Hematopoietic multipotent progenitor cell treated with erythropoietin and hydrocortisone succinate and interleukin-3 and kit ligand, for 8 days (in vitro differentiated cells): Measurements from ENCODE around the gene WASF2.
"Not testable (repeated sequence)": the region's sequence is repeated elsewhere in the genome, so short reads cannot be mapped to it uniquely, and the experiment has no call there.

ENCODE experiments used
- DNase-seq: peaks from one replicate; pipeline ENCODE4 v3.0.0-alpha.2; 2015

Gene WASF2

DNA sequence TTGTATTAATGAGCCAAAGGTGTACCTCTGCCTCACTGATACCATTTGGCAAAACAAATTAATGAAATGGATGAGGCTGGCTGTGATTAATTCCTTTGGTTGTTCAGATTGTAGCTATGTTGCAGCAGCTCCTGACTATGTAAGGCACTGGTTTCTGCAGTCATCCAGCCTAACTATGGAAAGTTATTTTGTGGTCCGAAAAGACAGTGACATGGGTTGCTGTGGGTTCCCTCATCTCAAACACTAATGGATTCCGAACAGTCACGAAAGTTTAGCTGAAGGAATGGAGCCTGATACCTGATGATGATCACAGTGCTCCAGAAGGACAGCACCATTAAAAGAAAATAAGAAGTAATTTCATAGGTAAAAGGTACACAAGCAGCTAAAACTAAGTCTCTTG lies 42.6 kb downstream of the WASF2 start:
- no peak for DNase-seq

DNA sequence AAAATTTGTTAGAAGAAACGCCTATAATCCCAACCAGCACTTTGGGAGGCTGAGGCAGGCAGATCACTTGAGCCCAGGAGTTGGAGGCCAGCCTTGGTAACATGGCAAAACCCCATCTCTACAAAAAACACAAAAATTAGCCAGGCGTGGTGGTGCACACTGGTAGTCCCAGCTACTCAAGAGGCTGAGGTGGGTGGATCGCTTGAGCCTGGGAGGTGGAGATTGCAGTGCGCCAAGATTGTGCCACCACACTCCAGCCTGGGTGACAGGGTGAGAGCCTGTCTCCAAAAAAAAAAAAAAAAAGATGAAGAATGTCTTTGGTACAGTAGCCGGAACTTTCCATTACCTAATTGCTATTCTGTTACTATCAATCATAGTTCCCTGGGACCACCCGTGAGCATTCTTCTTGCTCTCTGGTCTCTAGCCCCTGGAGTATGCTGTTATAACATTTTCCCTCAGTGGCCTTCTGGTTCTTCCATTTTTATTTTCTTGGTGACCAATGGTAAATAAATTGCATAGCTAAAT lies 43.4 kb downstream of the WASF2 start:
- peak; percentile 52 for DNase-seq

- DNase-seq: no peak
Measured at GRCh38 chr1:27445177-27445936, 44.6 kb downstream of the WASF2 start.

DNA sequence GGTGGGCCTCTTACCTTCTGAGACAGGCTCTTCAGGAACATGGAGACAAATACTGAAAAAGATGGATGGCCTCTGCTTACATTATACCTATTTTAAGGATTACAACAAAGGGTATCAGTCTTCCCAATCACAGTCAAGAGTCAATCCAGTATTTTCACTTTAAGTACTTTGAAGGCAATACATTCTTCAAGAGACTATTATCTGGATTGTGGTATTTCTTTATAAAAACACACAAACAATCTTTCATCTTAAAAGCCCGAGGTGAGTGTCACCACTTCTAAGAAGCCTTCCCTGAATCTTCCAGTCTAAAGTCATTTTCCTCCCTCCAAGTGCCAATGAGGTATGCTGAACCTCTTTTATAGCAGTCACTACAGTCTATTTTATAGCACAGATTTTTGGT lies 45.3 kb downstream of the WASF2 start:
- DNase-seq: no peak

DNA sequence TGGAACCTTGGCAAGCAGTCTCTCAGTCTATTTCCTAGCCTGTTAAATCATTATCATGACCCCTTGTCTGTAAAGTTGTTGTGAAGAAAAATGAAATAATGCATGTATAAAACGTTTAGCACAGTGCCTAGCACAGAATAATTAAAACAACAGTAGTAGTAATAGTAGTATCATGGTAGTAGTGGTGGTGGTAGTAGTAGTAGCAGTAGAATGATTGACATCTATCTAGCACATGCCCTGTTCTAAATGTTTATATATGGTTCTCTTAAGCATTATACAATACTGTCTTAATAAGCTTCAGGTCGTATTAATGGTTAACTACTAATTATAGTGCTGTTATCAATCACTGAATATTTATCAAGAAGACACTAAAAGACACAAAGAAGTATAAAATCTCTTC lies 50.8 kb downstream of the WASF2 start:
- DNase-seq: no peak

DNA sequence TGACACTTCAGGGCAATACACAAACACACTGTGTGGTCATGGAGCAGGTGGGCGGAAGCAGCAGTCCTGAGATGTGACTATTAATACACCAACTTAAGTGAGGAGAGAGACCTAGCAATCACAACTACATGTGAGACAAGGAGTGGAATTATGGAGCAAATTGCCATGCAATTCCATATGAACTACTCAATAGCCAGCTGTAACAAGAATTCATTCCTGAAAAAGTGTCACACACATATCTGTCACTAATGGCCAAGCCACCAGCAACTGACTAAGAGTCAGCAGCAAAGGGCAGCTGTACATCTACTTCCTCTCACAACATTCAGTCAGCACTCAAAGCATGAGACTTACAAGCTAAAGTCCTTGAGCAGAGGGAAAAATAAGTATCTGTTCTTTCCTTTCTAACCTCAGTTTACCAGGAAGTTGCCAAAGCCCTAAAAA lies 51.3 kb downstream of the WASF2 start:
- DNase-seq: no peak

DNA sequence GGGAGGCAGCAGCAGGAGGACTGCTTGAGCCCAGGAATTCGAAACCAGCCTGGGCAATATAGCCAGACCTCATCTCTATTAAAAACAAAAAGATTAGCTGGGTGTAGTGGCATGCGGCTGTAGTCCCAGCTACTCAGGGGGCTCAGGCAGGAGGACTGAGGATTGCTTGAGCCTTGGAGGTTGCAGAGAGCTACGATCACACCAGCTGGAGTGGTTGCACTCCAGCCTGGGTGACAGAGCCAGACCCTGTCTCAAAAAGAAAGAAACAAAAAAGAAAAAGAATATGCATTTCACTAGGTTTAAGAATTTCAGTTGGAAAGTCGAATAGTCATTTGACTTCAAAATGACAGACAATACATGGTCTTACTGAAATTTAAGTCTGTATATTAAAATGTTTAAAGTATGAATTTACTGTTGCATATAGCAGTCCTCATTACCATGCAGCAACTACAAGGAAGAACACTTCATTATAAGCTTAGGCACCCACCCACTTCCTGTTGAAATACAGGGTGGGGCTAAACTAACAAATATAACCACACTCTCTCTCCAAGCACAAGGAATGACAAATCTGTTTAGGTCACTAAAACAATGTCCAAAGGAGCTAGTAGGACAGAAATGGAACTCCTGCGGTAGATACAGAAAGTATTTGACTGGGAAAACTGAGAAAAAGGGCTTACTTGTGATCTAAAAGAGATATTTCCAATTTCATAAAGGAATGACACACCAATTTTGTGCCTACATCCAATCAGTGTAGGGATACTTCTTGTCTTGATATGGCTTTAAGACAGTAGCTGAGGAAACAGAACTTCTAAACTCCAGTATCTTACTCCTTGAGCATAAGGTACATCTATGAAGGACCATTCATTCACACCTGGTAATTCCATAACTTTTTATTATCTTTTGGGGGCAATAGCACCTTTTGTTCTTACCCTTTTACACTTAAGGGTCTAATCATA lies 53.5 kb downstream of the WASF2 start:
- DNase-seq: peak; percentile 43

GRCh38 chr1:27435566-27436203 lies 54.3 kb downstream of the WASF2 start:
- peak; percentile 32 for DNase-seq

GRCh38 chr1:27433706-27434105 lies 56.3 kb downstream of the WASF2 start:
- DNase-seq: no peak

DNA sequence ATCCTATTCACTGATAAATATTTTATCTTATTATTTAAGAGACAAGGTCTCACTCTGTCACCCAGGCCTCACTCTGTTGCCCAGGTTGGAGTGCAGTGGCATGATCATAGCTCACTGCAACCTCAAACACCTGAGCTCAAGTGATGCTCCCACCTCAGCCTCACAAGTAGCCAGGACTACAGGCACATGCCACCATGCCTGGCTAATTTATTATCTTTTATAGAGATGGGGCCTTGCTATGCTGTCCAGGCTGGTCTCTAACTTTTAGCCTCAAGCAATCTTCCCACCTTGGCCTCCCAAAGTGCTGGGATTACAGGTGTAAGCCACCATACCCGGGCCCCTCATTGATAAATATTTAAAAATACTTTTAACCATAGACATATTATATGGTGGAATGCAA lies 57.2 kb downstream of the WASF2 start:
- DNase-seq: not testable (repeated sequence)

DNA sequence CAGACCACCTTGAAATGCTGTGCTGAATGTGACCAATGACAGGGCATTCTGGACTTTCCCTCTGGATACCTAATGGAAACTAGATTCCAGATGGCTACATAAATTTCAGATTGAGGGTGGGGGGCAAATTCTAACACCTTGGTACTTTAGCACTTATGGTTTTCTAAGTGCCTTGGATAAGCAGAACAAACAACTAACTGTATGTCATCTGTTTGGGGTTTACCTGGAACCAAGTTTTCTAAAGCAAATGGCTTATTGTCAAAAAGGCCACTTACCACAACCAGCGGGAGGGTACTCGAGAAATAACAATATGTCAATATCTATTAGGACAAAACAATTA lies 58.4 kb downstream of the WASF2 start:
- no peak for DNase-seq

DNA sequence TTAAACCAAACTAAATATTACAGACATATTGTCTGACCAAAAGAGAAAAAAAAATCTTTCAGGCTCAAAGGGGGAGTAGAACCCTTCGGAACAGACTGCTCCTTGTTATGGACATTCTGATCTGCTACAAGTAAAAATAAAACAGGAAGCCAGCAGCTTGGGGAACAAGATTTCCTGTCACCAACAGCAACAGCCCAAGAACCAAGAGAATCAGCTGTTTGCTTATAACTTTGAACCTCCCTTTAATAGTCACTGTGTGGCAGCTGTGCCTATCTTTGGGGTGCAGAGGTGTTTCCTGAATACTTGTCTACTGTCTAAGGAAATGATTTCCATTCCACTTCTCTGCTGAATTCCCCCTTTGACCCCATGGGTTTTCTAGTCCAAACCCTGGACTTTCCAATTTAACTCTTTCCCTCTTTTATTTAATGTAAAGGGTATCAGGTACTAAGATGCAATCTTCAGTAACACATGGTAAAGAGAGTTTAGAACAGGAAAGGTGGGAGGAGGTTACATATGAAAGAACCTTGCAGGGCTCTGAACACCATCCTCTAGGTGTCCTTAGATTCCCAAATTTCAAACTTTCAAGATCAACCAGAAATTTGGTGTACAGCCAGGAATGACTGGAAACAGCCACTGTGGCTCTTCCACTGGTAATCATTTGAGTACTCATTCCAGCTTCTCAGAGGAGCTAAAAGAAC lies 58.9 kb downstream of the WASF2 start:
- DNase-seq: peak; percentile 71

- DNase-seq: no peak
Measured at GRCh38 chr1:27429029-27429425, 60.9 kb downstream of the WASF2 start.

DNA sequence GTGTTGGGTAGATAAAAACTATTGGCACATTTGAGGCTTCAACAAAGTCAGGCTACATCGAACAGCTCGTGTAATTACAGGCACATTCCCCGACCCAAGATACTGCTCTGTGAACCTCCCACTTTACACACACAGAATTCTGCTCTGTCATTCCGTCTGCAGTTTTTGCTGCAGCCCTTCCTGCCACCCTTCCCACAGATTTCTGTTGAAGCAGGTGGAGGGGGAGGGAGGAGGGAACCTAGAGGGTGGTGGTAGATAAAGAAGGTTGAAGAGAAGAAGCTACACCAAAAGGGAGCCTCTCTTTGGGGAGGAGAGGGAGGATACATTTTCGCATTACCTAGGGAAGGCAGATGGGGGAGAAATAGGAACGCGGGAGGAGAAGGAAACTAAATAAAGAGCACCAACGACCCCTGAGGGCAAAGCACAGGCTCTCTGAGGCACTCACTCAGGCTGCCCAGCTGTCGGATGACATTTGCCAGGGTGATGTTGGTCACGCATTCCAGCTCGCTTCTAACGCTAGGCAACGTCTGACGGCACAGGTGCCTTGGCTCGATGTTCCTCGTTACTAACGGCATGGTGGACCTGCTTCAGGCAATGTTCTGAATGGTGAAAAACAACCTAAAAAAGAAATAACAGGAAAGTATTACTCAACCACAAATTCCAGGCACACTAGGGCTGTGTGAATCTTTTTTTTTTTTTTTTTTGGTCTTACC lies 61.5 kb downstream of the WASF2 start:
- peak; percentile 85 for DNase-seq

GRCh38 chr1:27427816-27428315 lies 62.1 kb downstream of the WASF2 start:
- no peak for DNase-seq

DNA sequence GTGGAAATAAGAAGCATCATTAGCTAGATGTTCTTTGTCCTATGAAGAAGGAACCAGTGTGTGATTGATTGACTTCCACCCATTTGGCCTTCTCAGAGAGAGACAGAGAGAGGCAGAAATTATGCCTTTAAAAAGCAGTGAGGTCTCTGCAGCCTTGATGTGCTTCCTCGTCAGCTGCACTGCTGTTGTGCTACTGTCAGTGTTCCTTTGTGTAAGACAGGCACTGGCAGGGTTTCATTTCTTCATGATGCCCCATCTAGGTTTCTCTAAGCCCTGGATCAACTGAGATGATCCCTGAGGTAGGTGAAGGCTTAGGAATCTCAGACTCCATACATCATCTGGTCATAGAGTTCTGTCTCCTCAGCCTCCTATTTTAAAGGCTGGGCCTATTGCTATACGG lies 62.6 kb downstream of the WASF2 start:
- no peak for DNase-seq

- no peak for DNase-seq
Measured at GRCh38 chr1:27423709-27424108, 66.3 kb downstream of the WASF2 start.

GRCh38 chr1:27418326-27419185 lies 71.4 kb downstream of the WASF2 start:
- DNase-seq: no peak

DNA sequence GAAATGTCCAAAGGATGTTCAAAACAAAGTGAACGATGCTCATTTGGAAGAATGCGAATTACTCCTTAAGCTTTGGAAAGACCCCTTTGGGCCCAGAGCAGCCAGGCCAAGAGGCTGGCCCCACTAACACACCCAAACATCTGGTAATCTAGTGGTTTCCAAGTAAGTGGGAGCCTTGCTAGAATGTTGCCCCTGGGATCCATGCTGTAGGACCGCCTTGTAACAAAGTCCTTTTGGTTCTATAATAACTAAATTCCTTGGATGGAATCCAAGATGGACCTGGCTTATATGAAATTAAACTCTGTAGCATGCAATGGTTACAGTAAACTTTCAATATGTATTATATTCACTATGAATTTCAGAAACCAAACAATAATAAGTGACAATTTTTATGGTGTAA lies 72.3 kb downstream of the WASF2 start:
- DNase-seq: no peak

DNA sequence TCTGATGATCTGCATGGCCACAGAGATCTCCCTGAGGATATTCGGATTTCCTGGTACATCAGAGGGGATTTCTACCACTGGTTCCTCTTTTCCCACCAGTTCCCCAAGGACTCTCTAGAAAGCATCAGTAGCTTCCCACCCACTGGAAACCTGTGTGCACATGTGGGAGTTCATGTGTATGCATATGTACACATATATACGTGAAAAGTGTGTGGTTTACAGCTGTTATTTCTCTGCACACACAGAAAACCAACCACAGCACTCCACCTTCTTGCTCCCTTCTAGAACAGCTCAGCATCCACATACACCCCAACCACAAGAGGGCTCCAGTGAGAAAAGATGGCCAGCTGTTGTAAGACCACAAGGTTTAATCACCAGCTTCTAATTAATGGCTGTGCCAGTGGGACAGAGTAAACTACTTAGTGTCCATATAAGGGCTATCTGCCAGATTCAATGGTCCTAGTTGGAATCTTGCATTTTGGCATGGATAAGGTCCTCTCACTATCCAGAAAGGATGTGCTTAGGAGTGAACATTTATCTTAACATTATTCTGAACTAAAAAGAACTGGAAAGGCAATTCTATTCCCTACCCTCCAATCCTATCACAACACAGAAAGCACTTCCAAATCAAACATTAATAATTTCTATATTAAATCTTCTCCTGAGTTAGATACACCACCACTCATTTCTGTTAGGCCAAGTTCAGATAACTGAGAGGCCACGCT lies 73.4 kb downstream of the WASF2 start:
- peak; percentile 88 for DNase-seq
